GM19239 (cell line): ENCODE measurements around the gene LTF.
"Not testable (repeated sequence)": the region's sequence is repeated elsewhere in the genome, so short reads cannot be mapped to it uniquely, and the experiment has no call there.

Experiments
- DNase-seq: peaks from one replicate; pipeline ENCODE4 v3.0.0; 2011; ENCODE audit warnings: low spot score; ENCODE audit not compliant: insufficient read length
- FAIRE-seq: peaks from 2 replicates; lab custom pipeline; 2011; peaks lifted over from hg19 to GRCh38; lab: Jason Lieb, UNC

The LTF gene

GRCh38 chr3:46447228-46447985 is 17.3 kb downstream of the LTF start:
- DNase-seq, result no peak
- FAIRE-seq, result no peak

- FAIRE-seq (peak; percentile 85), DNase-seq (peak; percentile 56)
Measured at GRCh38 chr3:46442576-46443530, 21.9 kb downstream of the LTF start.

GRCh38 chr3:46440531-46441294 is 24.0 kb downstream of the LTF start:
- DNase-seq, result peak; percentile 53
- FAIRE-seq, result peak; percentile 91

GRCh38 chr3:46438831-46439230 is 25.9 kb downstream of the LTF start:
- DNase-seq (no peak), FAIRE-seq (no peak)

- no peak for DNase-seq
Measured at GRCh38 chr3:46435081-46435726, 29.5 kb downstream of the LTF start.

GRCh38 chr3:46433841-46434240 is 30.9 kb downstream of the LTF start:
- FAIRE-seq (no peak), DNase-seq (no peak)

More at GRCh38 chr3:46435081-46435726, 29.5 kb downstream of the LTF start:
- FAIRE-seq, result no peak

DNA sequence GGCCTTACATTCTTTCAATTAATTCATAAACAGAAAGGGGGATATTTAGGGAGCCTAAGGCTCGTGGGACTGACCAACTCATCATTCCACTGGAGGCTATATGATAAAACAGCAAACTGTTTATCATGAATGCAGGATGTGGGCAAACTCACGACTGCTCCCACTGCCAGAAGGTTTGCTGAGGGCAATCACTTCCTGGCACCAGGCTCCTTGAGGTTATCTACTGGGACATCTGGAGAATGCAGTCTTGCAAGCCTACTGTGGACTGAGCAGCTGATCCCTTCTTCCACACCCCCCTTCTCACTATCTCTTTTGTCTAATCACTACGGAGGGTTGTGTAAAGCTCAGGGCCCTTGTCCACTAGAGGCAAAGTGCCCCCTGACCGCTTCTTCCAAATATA is 31.6 kb downstream of the LTF start:
- not testable (repeated sequence) for DNase-seq, FAIRE-seq

DNA sequence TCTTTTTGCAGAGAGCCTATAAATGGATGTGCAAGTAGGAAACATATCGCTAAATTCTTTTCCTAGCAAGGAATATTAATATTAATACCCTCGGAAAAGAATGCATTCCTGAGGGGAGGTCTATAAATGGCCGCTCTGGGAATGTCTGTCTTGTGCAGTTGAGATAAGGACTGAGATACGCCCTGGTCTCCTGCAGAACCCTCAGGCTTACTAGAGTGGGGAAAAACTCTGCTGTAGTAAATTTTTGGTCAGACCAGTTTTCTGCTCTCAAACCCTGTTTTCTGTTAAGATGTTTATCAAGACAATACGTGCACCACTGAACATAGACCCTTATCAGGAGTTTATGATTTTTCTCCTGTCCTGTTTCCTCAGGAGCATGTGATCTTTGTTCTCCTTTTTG is 32.8 kb downstream of the LTF start:
- not testable (repeated sequence) for DNase-seq, FAIRE-seq

DNA sequence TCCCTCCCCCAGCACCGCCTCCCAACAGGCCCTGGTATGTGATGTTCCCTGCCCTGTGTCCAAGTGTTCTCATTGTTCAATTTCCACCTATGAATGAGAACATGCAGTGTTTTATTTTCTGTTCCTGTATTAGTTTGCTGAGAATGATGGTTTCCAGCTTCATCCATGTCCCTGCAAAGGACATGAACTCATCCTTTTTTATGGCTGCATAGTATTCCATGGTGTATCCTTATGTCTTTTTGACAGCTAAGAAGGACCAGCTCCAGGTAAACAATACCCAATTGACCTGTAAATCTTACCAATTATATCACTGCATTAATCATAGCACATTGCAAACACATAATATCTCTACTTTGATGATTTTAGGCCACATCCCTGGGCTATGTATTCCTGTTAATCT is 33.8 kb downstream of the LTF start:
- FAIRE-seq, DNase-seq: not testable (repeated sequence)

DNA sequence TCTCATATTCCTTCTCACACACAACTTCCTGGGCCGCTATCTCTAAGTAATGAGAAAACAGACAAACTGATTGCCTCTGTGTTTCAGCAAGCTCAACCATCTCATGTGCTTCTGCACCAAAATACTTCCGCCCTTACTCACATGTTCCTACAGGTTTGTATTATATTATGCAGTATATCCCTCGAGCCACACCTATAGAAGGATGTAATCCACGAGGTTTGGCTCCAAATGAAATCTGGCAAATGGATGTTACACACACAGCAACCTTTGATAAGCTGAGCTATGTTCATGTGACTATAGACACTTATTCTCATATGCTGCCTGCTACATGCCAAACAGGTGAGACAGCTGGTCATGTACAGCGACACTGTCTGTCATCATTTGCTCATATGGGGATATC is 35.0 kb downstream of the LTF start:
- no peak for DNase-seq

DNA sequence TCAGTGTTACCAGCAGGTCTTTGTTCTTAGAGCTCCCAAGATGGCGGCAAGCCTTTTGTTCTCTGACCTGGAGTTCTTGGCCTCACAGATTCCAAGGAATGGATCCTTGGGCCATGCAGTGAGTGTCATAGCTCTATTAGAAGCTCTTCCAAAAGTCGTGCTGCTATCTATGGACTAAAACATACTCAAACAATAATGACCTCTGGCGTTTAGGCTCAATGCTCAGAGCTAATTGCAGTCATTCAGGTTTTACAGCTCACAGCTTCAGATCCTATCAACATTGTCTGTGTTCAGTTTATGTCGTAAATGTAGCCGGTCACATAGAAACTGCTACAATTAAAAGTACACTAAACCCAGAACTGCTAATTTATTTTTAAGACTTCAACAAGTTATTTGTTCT is 35.5 kb downstream of the LTF start:
- DNase-seq (no peak), FAIRE-seq (no peak)

More for the DNA sequence above, 35.0 kb downstream of the LTF start:
- FAIRE-seq, result no peak

- DNase-seq, result no peak
- FAIRE-seq, result no peak
Measured at GRCh38 chr3:46427916-46428833, 36.5 kb downstream of the LTF start.

DNA sequence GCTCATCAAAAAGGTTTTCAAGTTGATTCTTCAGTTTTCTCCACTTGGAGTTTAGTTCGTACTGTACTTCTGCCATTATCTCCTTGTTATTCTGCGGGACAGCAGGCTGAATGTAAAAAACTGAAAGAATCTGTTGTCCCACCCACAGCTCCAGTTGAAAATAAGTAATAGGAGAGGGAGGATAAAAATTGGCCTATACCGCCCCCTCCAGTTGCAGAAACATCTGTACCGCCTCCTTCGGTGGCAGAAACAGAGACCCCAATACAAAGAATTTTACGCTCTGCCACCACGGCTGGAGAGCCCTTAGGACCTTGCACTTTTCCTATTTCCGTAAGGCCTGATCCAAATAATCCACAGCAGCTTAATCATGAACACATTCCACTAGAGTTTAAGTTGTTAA is 37.3 kb downstream of the LTF start:
- FAIRE-seq, DNase-seq: not testable (repeated sequence)

DNA sequence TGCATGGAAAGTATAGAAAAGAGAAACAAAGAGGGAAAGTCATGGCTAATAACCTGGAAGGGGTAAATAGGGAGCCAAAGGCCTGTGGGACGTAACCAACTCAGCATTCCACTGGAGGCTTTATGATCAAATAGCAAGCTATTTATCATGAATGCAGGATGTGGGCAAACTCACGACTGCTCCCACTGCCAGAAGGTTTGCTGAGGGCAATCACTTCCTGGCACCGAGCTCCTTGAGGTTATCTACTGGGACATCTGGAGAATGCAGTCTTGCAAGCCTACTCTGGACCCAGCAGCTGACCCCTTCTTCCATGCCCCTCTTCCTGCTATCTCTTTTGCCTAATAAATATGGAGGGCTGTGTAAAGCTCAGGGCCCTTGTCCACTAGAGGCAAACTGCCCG is 38.2 kb downstream of the LTF start:
- not testable (repeated sequence) for FAIRE-seq

GRCh38 chr3:46423588-46423987 is 41.1 kb downstream of the LTF start:
- no peak for FAIRE-seq
- DNase-seq, result no peak

More for the DNA sequence above, 38.2 kb downstream of the LTF start:
- not testable (repeated sequence) for DNase-seq

DNA sequence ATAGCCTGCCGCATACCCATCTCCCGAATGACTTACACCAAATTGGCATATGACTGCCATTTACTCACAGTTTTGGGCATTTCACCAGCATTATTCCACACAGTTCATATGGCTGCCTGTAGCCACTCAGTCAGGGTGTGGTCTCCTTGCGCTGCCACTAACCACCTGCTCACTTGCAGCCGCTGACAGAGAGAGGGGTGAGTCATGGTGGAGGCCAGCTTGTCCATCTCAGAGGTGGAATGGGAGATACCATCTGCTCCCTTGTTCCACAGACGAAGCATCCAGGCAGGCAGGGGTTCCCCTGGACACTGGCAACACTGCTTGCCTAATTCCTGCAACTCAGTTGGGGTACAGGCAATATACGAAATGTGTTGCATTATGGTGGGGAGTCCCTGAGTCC is 42.1 kb downstream of the LTF start:
- no peak for FAIRE-seq
- DNase-seq, result no peak

GRCh38 chr3:46420931-46421330 is 43.8 kb downstream of the LTF start:
- DNase-seq, result no peak
- no peak for FAIRE-seq

DNA sequence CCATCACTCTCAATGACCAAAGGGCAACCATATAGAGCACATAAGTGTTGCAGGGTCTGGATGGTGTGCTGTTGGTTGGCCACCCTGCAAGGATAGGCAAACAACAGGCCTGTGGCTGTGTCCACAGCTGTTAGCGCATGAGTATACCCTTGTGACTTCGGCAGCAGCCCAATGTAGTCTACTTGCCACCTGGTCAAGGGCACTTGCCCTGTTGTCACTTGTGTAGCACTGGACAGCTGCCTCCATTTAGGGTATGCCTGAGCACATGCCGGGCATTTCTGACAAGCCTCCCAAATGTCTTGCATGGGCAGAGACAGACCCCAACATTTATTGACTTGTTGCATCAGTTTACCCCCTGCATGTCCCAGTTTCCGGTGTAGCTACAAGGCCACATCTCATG is 44.9 kb downstream of the LTF start:
- no peak for FAIRE-seq

More for the DNA sequence above, 44.9 kb downstream of the LTF start:
- DNase-seq, result no peak
